GM12892 (cell line): ENCODE data around the gene RMP24.

Experiments
- POLR2A ChIP-seq: IDR thresholded peaks from 2 replicates; pipeline ENCODE4 v1.6.1; 2011; ENCODE audit warnings: low read depth, low read length, control low read depth
- TAF1 ChIP-seq: IDR thresholded peaks from 2 replicates; pipeline ENCODE4 v1.6.1; 2011; ENCODE audit warnings: low read depth, mild to moderate bottlenecking, control low read depth, low read length, borderline replicate concordance

- TF ChIP-seq TAF1 (no peak), POLR2A (no peak)
Observed at GRCh38 chr18:36020174-36020711, 47.8 kb downstream of the RMP24 start.
